Tongue (tissue), 2 donors: ENCODE results near the gene BRAT1. TPM values are rescaled to one million over a fixed set of nuclear protein-coding genes. Genes with fewer than 3 reads are reported as not detected.
"Not testable (repeated sequence)": the region's sequence is repeated elsewhere in the genome, so short reads cannot be mapped to it uniquely, and the experiment has no call there.

Source experiments
- DNase-seq: peaks from one replicate; pipeline ENCODE4 v3.0.0-alpha.2; 2015
- total RNA-seq: library from RNA; depleted of rRNA; stranded (reverse); fragments of >200 nt; gene quantifications from one replicate; pipeline ENCODE4 v1.2.3, GENCODE V29; 2014

BRAT1 gene
- total RNA-seq, 1 donor from 2014 or later: 28.1 TPM

DNA sequence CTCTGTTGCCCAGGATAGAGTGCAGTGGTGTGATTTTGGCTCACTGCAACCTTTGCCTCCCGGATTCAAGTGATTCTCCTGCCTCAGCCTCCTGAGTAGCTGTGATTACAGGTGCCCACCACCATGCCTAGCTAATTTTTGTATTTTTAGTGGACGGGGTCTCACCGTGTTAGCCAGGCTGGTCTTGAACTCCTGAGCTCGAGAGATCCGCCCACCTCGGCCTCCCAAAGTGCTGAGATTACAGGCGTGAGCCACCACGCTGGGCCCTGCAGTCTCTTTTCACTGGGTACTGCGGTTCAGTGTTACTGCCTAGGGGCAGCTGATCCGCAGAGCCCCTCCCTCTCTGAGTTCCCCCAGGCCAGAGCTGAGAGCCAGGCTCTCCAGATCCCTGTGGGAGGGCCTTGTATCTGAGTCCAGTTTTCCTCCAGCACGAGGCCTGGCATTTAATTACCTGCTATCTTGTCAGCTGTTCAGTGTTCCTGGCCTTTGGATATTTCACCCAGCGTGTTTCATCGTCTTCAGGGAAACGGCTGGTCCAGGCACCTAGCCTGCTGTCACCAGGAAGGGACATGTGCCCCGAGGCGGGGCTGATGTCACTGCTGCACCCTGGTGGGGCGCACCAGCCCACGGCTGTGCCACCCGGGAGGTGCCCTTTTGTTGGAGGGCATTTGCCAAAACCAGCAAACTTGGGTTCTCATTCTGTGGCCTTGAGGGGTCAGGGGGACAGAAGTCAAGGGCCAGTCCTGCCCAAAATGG is 19.3 kb downstream of the BRAT1 start:
- DNase-seq: not testable (repeated sequence)

DNA sequence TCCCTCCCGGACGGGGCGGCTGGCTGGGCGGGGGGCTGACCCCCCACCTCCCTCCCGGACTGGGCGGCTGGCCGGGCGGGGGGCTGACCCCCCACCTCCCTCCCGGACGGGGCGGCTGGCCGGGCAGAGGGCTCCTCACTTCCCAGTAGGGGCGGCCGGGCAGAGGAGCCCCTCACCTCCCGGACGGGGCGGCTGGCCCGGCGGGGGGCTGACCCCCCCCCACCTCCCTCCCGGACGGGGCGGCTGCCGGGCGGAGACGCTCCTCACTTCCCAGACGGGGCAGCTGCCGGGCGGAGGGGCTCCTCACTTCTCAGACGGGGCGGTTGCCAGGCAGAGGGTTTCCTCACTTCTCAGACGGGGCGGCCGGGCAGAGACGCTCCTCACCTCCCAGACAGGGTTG is 21.1 kb downstream of the BRAT1 start:
- not testable (repeated sequence) for DNase-seq

DNA sequence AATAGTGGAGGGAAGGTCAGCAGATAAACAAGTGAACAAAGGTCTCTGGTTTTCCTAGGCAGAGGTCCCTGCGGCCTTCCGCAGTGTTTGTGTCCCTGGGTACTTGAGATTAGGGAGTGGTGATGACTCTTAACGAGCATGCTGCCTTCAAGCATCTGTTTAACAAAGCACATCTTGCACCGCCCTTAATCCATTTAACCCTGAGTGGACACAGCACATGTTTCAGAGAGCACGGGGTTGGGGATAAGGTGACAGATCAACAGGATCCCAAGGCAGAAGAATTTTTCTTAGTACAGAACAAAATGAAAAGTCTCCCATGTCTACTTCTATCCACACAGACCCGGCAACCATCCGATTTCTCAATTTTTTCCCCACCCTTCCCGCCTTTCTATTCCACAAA is 21.8 kb downstream of the BRAT1 start:
- not testable (repeated sequence) for DNase-seq

DNA sequence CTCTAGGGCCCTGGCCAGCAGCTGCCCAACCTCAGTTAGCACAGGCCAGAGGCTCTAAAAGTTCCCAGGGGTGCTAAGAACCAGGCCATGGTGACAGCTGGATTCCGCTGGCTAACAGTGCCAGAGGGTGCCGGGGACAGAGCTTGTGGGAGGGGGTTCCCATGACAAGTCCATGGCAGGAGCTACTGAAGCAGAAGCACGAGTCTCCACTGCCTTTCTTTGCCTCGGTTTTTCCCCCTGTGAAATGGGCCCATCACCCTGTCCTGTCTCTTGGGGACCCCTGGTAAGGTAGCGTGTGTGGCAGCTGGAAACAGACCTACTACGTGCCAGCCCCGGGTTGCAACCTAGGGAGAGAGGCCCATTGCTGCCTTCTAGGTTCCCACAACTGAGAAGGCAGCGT is 22.5 kb downstream of the BRAT1 start:
- not testable (repeated sequence) for DNase-seq

DNA sequence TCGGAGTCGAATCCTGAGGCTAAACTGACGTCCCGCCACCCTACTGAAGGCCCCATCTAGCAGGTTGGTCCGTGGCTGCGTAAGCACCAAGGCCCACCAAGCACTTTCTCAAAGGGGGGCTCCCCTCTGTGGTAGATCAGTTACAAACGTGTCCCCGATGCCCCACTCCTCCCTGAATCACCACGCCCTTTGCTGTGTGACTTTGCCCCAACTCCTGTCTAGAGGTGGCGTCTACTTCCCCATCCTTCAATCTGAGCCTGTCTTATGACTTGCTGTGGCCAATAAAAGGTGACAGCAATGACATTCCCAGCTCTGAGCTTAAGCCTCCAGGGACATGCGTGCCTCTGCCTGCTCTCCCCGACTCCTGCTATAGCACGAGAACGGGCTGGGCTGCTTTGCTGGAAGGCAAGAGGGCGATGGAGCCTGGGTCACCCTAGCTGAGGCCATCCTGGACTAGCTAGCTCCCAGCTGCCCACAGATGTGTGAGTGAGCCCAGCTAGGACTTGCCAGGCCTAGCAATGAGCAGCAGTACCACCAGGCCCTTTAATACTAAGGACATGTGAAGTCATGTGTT is 23.0 kb downstream of the BRAT1 start:
- not testable (repeated sequence) for DNase-seq

DNA sequence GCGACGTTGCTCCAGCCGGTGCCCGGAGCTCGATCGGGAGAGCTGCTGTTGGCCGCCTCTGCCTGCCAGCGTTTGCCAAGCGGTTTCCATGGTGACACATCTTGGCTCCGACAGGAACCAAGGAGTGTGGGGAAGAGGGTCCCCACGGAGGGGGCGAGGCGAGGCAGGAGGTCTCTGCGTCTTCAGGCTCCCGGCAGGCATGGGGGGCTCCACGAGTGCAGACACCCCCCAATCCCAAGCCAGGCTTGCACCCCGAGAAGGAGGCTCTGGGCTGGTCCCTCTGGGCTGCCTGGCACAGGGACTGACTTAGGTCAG is 23.6 kb downstream of the BRAT1 start:
- DNase-seq: not testable (repeated sequence)

DNA sequence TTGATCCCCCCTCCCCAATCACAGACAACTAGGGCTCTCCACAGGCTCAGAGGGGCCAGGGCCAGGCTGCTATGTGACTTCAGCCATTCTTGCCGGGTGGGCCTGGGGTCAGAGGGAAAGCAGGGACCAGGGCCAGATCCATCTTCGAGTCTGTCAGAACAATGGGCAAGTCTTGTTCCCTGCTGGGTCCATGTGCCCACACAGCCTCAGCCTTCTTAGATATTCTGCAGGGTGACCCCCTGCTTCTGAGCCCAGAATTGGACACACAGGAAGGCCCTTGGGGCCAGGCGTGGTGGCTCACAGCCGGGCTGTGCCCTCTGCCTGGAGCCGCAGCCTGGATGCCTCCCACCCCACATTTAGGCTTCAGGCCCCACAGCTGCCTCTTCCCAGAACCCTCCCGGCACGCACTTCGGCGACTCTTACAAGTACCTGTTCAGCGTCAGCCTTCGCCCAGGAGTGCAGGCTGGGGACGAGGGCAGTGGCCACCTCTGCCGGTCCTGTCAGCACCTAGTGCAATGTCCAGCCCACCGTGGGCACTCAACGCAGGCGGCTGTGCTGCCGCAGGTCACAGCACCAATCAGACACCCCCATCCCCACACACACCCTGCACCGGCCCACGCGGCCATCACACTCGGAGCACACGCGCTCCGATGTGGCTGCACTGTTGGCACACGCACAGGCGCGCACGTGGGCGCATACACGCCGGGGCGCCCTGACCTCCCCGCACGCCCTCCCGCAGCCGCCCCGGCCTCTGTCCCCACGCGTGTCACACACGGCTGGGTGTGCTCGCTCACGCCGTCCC is 24.1 kb downstream of the BRAT1 start:
- peak; percentile 50 for DNase-seq

DNA sequence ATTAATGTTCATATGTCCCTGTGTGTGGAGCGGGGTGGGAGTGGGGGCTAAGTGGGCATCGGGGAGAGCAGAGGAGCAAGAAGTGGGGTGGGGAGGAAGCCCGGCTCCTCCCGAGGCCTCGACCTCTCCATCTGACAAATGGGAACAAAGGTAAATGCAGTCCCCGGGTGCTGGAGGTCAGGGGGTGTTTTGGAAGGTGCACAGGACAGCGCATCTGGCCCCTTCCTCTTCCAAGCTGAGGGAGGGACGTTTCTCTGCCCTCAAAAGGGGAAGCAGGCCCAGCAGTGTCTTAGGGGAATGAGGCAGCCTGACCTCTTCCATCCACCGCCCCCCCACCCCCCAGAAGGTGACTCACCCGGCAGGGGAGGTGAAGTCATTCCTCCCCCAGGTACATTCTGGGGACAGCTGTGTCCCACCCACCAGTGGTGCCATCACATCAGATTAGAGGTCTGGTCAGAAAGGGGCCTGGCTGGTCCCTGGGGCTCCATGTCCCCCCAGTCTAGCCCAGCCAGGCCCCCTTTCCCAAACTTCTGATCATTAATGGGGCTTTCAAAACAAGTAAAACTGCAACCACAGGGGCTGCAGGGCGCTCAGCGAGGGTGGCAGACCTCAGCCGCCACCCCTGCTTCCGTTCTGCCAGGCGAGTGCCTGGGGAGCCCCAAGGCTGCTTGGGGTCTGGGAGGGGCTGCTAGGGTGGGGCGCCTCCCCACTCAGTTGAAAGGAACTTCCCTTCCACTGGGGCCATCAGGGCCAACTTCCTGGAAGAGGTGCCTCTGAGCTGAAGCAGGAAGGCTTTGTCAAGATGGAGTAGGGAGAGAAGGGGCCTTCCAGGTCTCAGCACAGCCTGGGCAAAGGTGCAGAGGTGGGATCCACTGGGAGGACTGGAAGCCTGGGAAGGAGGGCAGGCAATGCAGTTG is 25.0 kb downstream of the BRAT1 start:
- no peak for DNase-seq

DNA sequence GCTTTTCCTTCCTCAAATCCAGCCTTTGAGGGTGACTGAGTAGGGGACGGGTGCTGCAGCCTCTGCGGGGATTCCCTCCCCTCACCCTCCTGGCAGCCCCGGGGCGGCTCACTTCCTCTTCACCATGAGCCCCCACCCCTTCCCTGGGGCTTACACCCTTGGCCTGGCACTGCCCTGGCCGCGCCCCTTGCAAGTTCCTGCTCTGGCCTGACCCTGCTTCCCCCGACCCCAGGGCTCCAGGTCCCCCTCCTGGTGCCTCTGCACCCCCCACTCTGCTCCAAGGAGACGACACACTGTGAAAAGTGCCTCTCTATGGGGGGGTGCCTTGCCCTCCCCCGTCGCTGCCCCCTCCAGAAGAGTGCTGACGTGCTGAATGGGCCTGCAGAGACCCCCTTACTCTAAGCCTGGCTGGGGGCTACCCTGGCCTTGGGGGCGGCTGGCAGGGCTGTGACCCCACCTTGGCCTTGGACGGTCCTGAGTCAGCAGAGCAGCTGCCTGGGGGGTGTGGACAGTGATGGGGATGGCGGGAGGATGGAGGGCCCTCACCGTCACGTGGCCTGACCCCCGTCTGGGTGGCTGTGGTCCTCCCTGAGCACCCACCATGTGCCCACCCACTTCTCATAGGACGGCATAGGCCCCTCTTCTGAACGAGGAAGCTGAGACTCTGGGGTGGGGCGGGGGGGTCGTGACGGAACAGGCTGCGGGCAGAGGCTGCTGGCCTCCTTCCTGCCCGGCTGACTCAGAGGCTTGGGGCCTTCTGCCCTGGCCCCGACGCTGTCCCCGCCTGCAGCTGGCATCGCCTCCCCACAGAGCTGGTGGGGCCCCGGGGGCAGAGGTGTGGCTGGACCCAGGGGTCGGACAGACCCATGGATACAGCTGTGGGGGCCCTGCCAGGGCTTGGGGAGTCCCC is 25.9 kb downstream of the BRAT1 start:
- DNase-seq: no peak

DNA sequence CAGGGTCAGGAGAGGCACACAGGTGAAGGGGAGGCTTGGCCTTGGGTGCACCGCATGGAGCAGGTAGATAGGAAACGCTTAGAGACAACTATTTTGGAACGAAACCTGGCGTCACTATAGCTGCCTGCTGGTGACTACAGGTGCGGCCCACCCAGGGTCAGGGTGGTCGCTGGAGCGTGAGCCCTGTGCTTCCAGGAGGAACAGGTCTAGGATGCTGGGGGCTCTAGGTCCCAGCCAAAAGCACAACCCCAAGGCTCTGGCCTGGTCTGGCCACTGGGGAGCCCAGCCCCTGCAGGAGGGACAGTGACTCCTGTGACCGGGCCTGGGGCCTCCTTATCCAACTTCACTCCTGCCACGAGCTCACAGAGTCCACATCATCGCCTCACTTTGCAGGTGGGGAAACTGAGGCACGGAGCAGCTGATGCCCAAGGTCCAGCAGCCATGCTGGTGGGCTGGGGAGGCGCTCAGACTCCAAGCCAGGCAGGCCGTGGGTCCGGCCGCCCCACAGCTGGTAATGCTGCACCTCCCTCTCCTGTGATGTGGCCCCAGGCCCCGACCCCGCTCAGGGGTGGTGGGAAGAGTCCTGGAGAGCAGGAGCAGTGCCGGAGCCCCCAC is 26.7 kb downstream of the BRAT1 start:
- DNase-seq: no peak

DNA sequence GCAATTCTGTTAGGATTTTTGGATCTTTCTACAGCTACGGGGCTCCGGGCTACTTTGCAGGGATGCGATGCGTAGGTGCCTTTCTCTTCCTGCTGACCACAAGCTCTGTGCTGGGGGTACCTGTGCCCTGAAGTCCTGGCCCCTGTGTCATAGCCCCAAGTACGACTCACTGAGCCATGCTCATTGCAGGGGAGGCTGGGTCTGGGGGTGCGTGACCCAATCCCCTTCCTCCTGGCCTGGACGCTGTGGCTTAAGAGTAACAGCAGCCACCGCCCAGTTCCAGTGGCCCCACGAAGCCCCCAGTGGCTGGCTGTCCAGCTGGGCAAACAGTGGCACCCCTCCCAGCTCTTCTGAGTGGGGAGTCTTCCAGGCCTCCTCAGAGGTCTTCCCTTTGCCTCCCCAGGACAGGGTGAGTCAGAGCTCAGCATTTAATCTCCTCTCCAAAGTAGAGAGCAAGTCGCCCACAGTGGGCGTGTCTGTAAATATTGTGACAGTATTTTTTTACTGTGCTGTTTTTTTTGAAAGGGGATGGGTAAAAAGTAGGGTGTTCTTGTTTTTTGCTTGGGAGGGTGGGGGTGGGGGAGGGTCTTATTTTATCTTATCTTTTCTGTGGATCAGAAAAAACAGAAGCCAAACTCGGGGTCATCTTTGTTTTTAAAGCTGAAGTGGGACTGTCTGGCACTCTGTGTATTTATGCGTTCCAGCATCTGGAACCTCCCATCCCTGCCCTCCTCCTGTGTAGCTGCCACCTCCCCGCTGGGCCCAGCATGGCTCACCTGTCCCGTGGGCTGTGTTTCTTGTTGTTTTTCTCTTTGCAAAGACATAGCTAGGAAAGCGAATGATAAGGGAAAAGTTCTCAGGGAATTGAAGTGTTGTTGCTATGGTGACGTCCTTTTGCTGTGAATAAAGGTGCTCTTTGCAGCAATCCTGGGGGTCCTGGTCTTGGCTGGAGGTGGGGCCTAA is 27.5 kb downstream of the BRAT1 start:
- DNase-seq: no peak

DNA sequence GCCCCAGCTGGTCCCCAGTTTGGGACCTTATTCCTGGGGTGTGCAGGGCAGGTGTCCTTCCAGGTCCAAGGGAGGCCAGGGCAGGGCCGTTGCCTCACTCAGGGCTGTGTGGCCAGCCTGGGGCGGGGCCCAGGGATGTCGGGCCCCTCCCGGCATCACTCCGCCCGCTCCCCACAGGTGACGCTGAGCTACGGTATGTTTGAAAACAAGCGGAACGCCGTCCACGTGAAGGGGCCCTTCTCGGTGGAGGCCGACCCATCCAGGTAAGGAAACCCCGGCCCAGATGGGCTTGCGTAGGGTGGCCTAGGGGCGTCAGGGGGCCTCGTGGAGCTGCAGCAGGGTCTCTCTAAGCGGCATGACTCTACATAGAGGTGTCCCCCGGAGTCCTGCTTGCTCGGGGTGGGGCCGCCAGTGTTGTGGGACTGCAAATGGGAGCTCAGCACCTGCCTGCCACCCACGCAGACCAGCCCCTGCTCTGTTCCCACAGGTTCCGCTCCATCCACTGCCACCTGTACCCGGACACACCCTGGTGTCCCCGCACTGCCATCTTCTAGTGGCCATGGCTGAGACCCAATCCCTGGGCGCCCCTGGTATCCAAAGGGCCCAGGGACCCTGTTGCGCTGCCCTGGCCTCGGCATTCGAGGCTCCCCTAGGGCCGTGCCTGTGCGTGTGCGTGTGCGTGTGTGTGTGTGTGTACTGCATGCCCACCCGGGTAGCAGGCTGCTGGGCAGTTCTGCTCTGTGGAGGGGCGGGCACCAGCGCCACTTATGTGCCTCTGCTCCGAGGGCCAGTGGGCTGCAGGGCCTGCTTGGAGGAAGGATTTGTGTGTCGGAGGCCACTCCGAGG is 28.4 kb downstream of the BRAT1 start:
- DNase-seq: no peak

DNA sequence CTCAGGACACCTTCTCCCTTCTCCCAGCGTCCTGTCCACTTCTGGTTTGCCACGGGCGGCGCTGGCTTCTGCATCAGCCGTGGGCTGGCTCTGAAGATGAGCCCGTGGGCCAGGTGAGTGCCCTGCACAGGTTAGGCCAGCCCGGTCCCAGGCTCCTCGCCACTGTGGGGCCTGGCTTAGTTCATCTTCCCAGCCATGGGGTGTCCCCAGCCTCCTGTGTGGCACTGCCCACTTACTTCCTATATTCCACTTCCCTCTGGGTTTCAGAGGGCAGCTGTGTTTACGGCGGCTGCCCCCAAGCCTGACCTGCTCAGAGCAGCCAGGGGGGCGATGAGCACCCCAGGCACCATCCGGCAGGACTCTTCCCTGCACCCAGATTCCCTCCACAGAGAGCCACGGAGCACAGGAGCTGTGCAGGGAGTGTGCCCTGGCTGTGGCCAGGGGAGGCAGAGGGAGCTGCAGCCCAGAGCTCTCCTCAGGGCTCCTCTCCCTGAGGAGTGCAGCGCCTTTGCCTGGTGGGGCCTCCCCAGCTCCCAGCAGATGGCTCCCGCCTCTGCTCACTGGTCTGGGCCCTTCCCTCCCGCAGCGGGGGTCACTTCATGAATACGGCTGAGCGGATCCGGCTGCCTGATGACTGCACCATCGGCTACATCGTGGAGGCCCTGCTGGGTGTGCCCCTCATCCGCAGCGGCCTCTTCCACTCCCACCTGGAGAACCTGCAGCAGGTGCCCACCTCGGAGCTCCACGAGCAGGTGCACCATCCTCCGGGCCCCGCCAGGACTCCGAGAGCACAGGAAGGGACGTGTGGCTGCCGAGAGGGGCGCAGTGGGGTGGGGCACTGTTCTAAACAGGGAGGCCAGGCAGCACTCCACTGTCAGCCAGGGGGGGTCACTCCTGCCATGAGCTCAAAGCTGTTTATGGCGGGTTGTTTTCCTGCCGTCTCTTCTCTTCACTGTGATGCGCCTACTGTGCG is 29.4 kb downstream of the BRAT1 start:
- no peak for DNase-seq

DNA sequence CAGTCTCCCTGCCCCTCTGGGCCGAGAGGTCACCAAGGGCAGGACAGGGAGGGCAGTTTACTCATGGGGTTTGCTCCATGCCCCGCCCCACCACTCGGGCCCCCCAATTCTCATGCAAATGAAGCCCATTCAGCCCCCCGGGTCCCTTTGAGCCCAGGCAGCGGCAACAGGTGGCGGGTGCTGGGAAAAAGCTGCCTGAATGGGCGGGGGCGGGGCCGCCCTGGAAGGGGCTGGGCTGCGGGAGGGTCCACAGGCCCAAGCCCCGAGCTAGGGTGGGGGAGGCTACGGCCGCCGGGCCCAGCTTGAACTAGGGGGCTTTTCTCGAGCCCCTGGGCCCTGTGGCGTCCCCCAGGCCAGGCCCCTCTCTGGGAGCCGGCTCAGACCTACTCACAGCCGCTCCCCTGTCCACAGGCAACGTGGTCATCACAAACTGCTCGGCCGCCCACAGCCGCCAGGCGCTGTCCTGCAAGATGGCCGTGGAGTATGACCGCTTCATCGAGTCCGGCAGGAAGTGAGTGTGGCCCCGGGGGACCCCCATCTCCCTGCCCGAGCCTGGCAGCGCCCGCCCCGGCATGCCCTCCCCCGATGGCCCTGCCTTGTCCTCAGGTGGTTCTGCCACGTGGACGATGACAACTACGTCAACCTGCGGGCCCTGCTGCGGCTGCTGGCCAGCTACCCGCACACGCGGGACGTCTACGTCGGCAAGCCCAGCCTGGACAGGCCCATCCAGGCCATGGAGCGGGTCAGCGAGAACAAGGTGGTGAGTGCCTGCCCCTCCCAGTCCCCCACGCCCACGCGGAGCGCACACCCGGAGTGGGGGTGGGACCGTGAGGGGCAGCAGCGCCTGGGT is 30.3 kb downstream of the BRAT1 start:
- peak; percentile 67 for DNase-seq

DNA sequence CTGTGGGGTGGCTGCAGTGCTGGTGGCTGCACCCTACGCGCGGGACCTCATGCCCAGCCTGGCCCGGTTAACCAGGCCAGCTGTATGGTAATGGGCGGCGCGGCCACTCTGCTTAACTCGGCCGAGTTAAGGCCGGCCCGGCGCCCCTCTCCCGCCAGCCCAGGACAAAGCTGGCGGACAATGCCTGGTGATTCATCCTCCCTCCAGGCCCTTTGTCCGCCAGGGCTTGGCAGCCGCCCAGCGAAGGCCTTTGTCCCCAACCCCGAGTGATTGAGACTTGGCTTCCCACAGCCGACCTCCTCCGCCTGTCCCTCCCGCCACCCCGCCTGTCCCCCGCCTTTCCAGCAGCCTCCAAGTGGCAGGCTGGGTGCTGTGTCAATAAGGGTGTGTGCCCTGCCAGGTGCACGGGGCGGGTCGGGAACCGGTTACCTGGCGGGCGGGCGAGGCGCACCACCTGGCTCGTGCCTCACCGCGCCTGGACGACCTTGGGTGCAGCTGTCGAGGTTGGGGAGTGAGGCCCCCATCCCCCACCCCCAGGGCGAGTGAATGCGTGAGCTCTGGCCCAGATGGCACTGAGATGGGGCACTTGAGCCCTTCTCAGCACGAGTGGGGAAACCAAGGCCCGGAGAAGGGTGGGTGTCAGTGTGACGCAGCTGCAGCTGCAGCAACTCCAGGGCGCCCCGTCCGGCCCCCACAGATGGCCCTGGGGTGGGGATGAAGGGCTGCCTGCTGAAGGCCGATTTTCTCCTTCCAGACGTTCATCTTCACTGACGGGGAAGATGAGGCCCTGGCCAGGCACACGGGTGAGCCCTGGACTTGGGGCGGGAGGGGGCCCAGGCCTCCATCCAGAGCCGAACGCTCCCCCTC is 31.1 kb downstream of the BRAT1 start:
- DNase-seq: peak; percentile 74
